Upper lobe of right lung (tissue), 1 donor: ENCODE data around the gene LPXN. TPM values are rescaled to one million over a fixed set of nuclear protein-coding genes. Genes with fewer than 3 reads are reported as not detected.

Source experiments
- ATAC-seq: fragments of 200-7000 bp; cut with Tn5 transposase; one replicate; pipeline ENCODE4 v1.9.1; 2020; ENCODE audit warnings: mild to moderate bottlenecking, moderate library complexity
- DNase-seq: peaks from one replicate; pipeline ENCODE4 v3.0.0-alpha.2; 2020
- H3K27ac ChIP-seq: fragments of 200-600 bp; one replicate; pipeline ENCODE4 v1.8.0; 2022
- H3K27me3 ChIP-seq: fragments of 200-600 bp; one replicate; pipeline ENCODE4 v1.8.0; 2022; ENCODE audit warnings: mild to moderate bottlenecking
- H3K36me3 ChIP-seq: fragments of 200-600 bp; one replicate; pipeline ENCODE4 v1.8.0; 2022
- H3K4me1 ChIP-seq: fragments of 200-600 bp; one replicate; pipeline ENCODE4 v1.8.0; 2022
- H3K4me3 ChIP-seq: fragments of 200-600 bp; one replicate; pipeline ENCODE4 v1.8.0; 2022; ENCODE audit warnings: mild to moderate bottlenecking
- H3K9me3 ChIP-seq: fragments of 200-600 bp; one replicate; pipeline ENCODE4 v1.8.0; 2022
- CTCF ChIP-seq: fragments of 200-600 bp; IDR thresholded peaks from one replicate; pipeline ENCODE4 v1.8.0; 2022; ENCODE audit warnings: antibody characterized with exemption
- intact Hi-C: fragments of 100-400 bp; cut with DNase I; formaldehyde crosslinking; loops from one replicate; pipeline ENCODE4 v1.11.0; 2022
- total RNA-seq: library from RNA; stranded (reverse); fragmentation: NEBNext Ultra II Directional; extraction: Animal tissue kit (Norgen Biotek cat#: 25700); gene quantifications from one replicate; pipeline ENCODE4 v1.2.1, GENCODE V29; 2021
- donor health status: DM: no; HTN: yes; CAD: no; lungs with severe emphysema.

LPXN gene
- total RNA-seq, 1 donor from 2014 or later = 46.5 TPM

DNA sequence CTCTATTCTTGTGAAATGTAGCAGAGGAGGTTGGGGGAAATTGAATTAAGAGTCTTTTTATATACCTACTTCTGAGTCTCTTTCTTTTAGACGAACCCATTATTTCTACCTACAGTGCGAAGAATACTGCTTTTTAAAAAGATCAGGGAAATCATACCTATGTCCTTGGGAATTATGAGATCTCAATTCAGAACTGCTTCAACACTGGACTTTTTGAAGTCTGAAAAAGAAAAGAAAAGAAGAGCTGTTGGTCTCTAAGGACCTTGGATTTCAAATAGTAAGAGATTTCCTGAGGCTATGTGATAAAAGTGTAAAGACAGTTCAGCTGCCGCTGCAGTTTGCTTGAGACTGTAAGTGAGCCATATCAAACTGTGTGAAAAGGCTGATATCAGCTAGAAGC lies 64.0 kb downstream of the LPXN start:
- TF ChIP-seq CTCF = no peak
- ATAC-seq = no peak
- DNase-seq = no peak
- no peak overlapping the region for H3K4me3 ChIP-seq
- H3K27me3 ChIP-seq = no peaks in the 10 kb centered on the region
- H3K27ac ChIP-seq = no peak overlapping the region
- H3K36me3 ChIP-seq = no peaks in the 10 kb centered on the region
- H3K9me3 ChIP-seq = no peaks in the 10 kb centered on the region
- intact Hi-C loops = no loop called here
- no peaks in the 10 kb centered on the region for H3K4me1 ChIP-seq

GRCh38 chr11:58509748-58510147 lies 65.9 kb downstream of the LPXN start:
- H3K4me3 ChIP-seq = no peak overlapping the region
- intact Hi-C loops = no loop called here
- TF ChIP-seq CTCF = no peak
- no peaks in the 10 kb centered on the region for H3K36me3 ChIP-seq
- ATAC-seq (no peak), DNase-seq (no peak)
- H3K4me1 ChIP-seq = no peaks in the 10 kb centered on the region
- H3K27me3 ChIP-seq = no peaks in the 10 kb centered on the region
- no peak overlapping the region for H3K27ac ChIP-seq
- H3K9me3 ChIP-seq = no peaks in the 10 kb centered on the region

GRCh38 chr11:58508814-58509213 lies 66.8 kb downstream of the LPXN start:
- Histone ChIP-seq H3K36me3 (no peaks in the 10 kb centered on the region), H3K27me3 (no peaks in the 10 kb centered on the region), H3K4me1 (no peaks in the 10 kb centered on the region), H3K27ac (no peak overlapping the region), H3K9me3 (no peaks in the 10 kb centered on the region), H3K4me3 (no peak overlapping the region)
- no peak for ATAC-seq
- DNase-seq = no peak
- intact Hi-C loops = no loop called here
- TF ChIP-seq CTCF = no peak

- TF ChIP-seq CTCF = no peak
- no peaks in the 10 kb centered on the region for H3K36me3 ChIP-seq
- no peaks in the 10 kb centered on the region for H3K4me1 ChIP-seq
- intact Hi-C loops = no loop called here
- DNase-seq = no peak
- H3K4me3 ChIP-seq = no peak within 1 kb of the TSS
- no peaks in the 10 kb centered on the region for H3K9me3 ChIP-seq
- no peak within 1 kb of the TSS for H3K27ac ChIP-seq
- no peak for ATAC-seq
- H3K27me3 ChIP-seq = no peaks in the 10 kb centered on the region
These were observed 67.7 kb downstream of the LPXN start, which contains the start of gene OR5B21 for GRCh38 chr11:58508005-58508404. Gene OR5B21, minus strand, starts transcription at chr11:58508105. Its CDS starts 0 bp downstream, at chr11:58508105.

DNA sequence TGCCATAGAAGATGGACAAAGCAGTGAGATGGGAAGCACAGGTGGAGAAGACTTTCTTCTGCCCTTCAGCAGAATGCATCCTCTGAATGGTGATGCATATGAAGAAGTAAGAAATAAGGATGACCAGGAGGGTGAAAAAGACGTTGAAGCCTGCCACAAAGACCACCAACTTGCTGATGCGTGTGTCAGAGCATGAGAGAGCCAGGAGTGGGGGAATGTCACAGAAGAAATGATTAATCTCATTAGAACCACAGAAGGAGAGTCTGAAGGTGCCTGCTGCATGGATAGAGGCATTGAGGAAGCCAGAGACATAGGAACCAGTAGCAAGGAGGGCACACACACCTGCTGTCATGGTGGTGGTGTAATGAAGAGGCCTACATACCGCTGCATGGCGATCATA lies 68.3 kb downstream of the LPXN start:
- intact Hi-C loops = no loop called here
- no peak overlapping the region for H3K4me3 ChIP-seq
- ATAC-seq (no peak), DNase-seq (no peak)
- H3K27ac ChIP-seq = no peak overlapping the region
- no peaks in the 10 kb centered on the region for H3K27me3 ChIP-seq
- H3K9me3 ChIP-seq = no peaks in the 10 kb centered on the region
- no peak for TF ChIP-seq CTCF
- no peaks in the 10 kb centered on the region for H3K4me1 ChIP-seq
- H3K36me3 ChIP-seq = no peaks in the 10 kb centered on the region

DNA sequence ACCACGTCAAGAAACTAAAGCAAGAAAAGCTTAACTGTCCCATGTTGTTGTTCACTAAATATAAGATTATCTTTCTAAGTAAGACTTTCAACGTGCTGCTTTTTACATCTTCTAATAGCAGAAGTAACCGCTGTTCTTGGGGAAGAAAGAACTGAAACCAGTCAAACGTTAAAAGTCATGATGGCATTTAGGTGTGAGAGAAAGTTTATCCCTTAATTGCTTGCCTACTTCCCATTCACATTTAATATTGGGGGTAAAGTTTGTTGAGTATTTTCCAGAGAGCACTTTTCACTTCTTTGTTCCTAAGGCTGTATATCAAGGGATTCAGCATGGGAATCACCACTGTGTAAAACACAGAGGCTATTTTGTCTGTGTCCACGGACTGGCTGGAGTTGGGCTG lies 68.7 kb downstream of the LPXN start:
- Histone ChIP-seq H3K27me3 (no peaks in the 10 kb centered on the region), H3K9me3 (no peaks in the 10 kb centered on the region), H3K4me1 (no peaks in the 10 kb centered on the region), H3K27ac (no peak overlapping the region), H3K36me3 (no peaks in the 10 kb centered on the region), H3K4me3 (no peak overlapping the region)
- ATAC-seq (no peak), DNase-seq (no peak)
- TF ChIP-seq CTCF = no peak
- intact Hi-C loops = no loop called here
